Measurements from ENCODE around the gene AGTRAP.
A peak's percentile ranks its signal among the peaks of the same experiment; 100 is the strongest.

AGTRAP gene

GRCh38 chr1:11779715-11780379, 43.9 kb downstream of the AGTRAP start:
- no peaks in the 10 kb centered on the region for H3K27me3 Mint-ChIP-seq
- DNase-seq (no peak), ATAC-seq (replicated peaks) (no peak)
- H3K36me3 Mint-ChIP-seq (ENCODE audit: insufficient read depth): no peaks in the 10 kb centered on the region
- no peaks in the 10 kb centered on the region for H3K9me3 Mint-ChIP-seq
- no peak overlapping the region for H3K4me3 Mint-ChIP-seq
- H3K4me1 Mint-ChIP-seq (ENCODE audit: low read depth in 2 of 2): no peaks in the 10 kb centered on the region
- no peak overlapping the region for H3K27ac Mint-ChIP-seq

- Mint-ChIP-seq H3K36me3 (ENCODE audit: insufficient read depth) (no peaks in the 10 kb centered on the region), H3K4me3 (no peak overlapping the region), H3K27ac (no peak overlapping the region), H3K27me3 (no peaks in the 10 kb centered on the region), H3K9me3 (no peaks in the 10 kb centered on the region), H3K4me1 (ENCODE audit: low read depth in 2 of 2) (peaks cover 0 to 6% of the 10 kb centered on the region in 2 donors)
- DNase-seq: no peak
- ATAC-seq (replicated peaks): no peak
Measured at GRCh38 chr1:11780380-11781147, 44.6 kb downstream of the AGTRAP start.

- Mint-ChIP-seq H3K9me3 (no peaks in the 10 kb centered on the region), H3K36me3 (ENCODE audit: insufficient read depth) (no peaks in the 10 kb centered on the region)
- no peak for DNase-seq
Measured at GRCh38 chr1:11781297-11781696, 45.4 kb downstream of the AGTRAP start.

GRCh38 chr1:11782127-11782708, 46.3 kb downstream of the AGTRAP start:
- H3K4me1 Mint-ChIP-seq (ENCODE audit: low read depth in 2 of 2): peaks cover 0 to 6% of the 10 kb centered on the region in 2 donors
- no peaks in the 10 kb centered on the region for H3K36me3 Mint-ChIP-seq (ENCODE audit: insufficient read depth)
- no peak overlapping the region for H3K4me3 Mint-ChIP-seq
- H3K9me3 Mint-ChIP-seq: no peaks in the 10 kb centered on the region
- H3K27me3 Mint-ChIP-seq: no peaks in the 10 kb centered on the region
- DNase-seq: no peak
- ATAC-seq (replicated peaks): no peak
- H3K27ac Mint-ChIP-seq: no peak overlapping the region

More at GRCh38 chr1:11781297-11781696, 45.4 kb downstream of the AGTRAP start:
- H3K4me1 Mint-ChIP-seq (ENCODE audit: low read depth in 2 of 2): peaks cover 0 to 6% of the 10 kb centered on the region in 2 donors
- no peak for ATAC-seq (replicated peaks)
- no peaks in the 10 kb centered on the region for H3K27me3 Mint-ChIP-seq
- H3K27ac Mint-ChIP-seq: no peak overlapping the region
- no peak overlapping the region for H3K4me3 Mint-ChIP-seq

- Mint-ChIP-seq H3K4me3 (no peak overlapping the region), H3K27me3 (no peaks in the 10 kb centered on the region), H3K36me3 (ENCODE audit: insufficient read depth) (no peaks in the 10 kb centered on the region), H3K4me1 (ENCODE audit: low read depth in 2 of 2) (peaks cover 0 to 6% of the 10 kb centered on the region in 2 donors), H3K9me3 (no peaks in the 10 kb centered on the region), H3K27ac (no peak overlapping the region)
- DNase-seq: no peak
- no peak for ATAC-seq (replicated peaks)
Measured at GRCh38 chr1:11783556-11783955, 47.6 kb downstream of the AGTRAP start.

GRCh38 chr1:11784256-11784992, 48.5 kb downstream of the AGTRAP start:
- ATAC-seq (replicated peaks) (no peak), DNase-seq (no peak)
- Mint-ChIP-seq H3K4me3 (no peak overlapping the region), H3K27me3 (no peaks in the 10 kb centered on the region), H3K27ac (no peak overlapping the region), H3K4me1 (ENCODE audit: low read depth in 2 of 2) (peaks cover 0 to 6% of the 10 kb centered on the region in 2 donors), H3K36me3 (ENCODE audit: insufficient read depth) (no peaks in the 10 kb centered on the region), H3K9me3 (no peaks in the 10 kb centered on the region)

- DNase-seq (peak; percentile 20 to 30 (median 29)), ATAC-seq (replicated peaks) (peak; percentile 57)
- Mint-ChIP-seq H3K9me3 (no peaks in the 10 kb centered on the region), H3K27ac (no peak overlapping the region), H3K36me3 (ENCODE audit: insufficient read depth) (no peaks in the 10 kb centered on the region), H3K27me3 (no peaks in the 10 kb centered on the region), H3K4me1 (ENCODE audit: low read depth in 2 of 2) (peaks cover 0 to 6% of the 10 kb centered on the region in 2 donors), H3K4me3 (peak overlapping the region; percentile 29 to 43)
Measured at GRCh38 chr1:11784993-11785769, 49.2 kb downstream of the AGTRAP start.

GRCh38 chr1:11786168-11786567, 50.2 kb downstream of the AGTRAP start:
- H3K36me3 Mint-ChIP-seq (ENCODE audit: insufficient read depth): peaks cover 4% of the 10 kb centered on the region
- no peak overlapping the region for H3K27ac Mint-ChIP-seq
- ATAC-seq (replicated peaks) (no peak), DNase-seq (no peak)
- no peaks in the 10 kb centered on the region for H3K9me3 Mint-ChIP-seq
- H3K4me1 Mint-ChIP-seq (ENCODE audit: low read depth in 2 of 2): peaks cover 0 to 9% of the 10 kb centered on the region in 2 donors
- no peaks in the 10 kb centered on the region for H3K27me3 Mint-ChIP-seq
- H3K4me3 Mint-ChIP-seq: no peak overlapping the region

GRCh38 chr1:11787251-11787803, 51.4 kb downstream of the AGTRAP start:
- no peak for DNase-seq
- ATAC-seq (replicated peaks): no peak
- Mint-ChIP-seq H3K27ac (peak overlapping the region in 1 of 2 donors; percentile 60), H3K4me3 (no peak overlapping the region), H3K9me3 (no peaks in the 10 kb centered on the region), H3K27me3 (no peaks in the 10 kb centered on the region), H3K4me1 (ENCODE audit: low read depth in 2 of 2) (peaks cover 6 to 10% of the 10 kb centered on the region in 2 donors), H3K36me3 (ENCODE audit: insufficient read depth) (peaks cover 9% of the 10 kb centered on the region)

- peaks cover 9% of the 10 kb centered on the region for H3K36me3 Mint-ChIP-seq (ENCODE audit: insufficient read depth)
- peaks cover 6 to 10% of the 10 kb centered on the region in 2 donors for H3K4me1 Mint-ChIP-seq (ENCODE audit: low read depth in 2 of 2)
- no peak overlapping the region for H3K4me3 Mint-ChIP-seq
- no peaks in the 10 kb centered on the region for H3K9me3 Mint-ChIP-seq
- DNase-seq: no peak
- no peak for ATAC-seq (replicated peaks)
- H3K27ac Mint-ChIP-seq: peak overlapping the region in 1 of 2 donors; percentile 60
- H3K27me3 Mint-ChIP-seq: no peaks in the 10 kb centered on the region
Measured at GRCh38 chr1:11787804-11788436, 52.0 kb downstream of the AGTRAP start.

- no peak overlapping the region for H3K4me3 Mint-ChIP-seq
- no peaks in the 10 kb centered on the region for H3K9me3 Mint-ChIP-seq
- no peak for ATAC-seq (replicated peaks)
- H3K4me1 Mint-ChIP-seq (ENCODE audit: low read depth in 2 of 2): peaks cover 6 to 10% of the 10 kb centered on the region in 2 donors
- no peaks in the 10 kb centered on the region for H3K27me3 Mint-ChIP-seq
- H3K27ac Mint-ChIP-seq: no peak overlapping the region
- peaks cover 12% of the 10 kb centered on the region for H3K36me3 Mint-ChIP-seq (ENCODE audit: insufficient read depth)
- no peak for DNase-seq
Measured at GRCh38 chr1:11788549-11789053, 52.7 kb downstream of the AGTRAP start.
